ENCODE data around the gene GPR75.

The GPR75 gene

DNA sequence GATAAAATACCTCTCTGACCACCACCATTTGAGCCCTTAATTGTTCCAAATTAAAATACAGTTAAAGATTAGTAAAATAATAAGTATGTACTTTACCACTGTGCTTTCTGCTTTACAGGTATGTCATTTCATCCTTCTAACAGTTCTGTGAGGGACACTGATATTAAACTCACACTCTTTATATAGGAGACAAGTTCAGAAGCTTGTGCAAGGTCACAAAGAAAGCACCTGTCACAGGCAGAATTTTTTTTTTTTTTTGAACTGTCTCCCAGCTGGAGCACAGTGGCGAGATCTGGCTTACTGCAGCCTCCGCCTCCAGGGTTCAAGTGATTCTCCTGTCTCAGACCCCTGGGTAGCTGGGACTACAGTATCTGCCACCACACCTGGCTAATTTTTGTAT is 21.6 kb upstream of the GPR75 start:
- DNase-seq (ENCODE audit: insufficient read length, low spot score) (no peak), FAIRE-seq (no peak)
- TF ChIP-seq SPI1 (IDR thresholded peaks at IDR 0.05; ENCODE audit: low read depth, low read length) (no peak), POU2F2 (IDR thresholded peaks at IDR 0.05; ENCODE audit: low read depth, low read length) (no peak), PAX5 (IDR thresholded peaks at IDR 0.05; ENCODE audit: insufficient read depth, low read length, severe bottlenecking) (no peak), POLR2A (IDR thresholded peaks at IDR 0.05; ENCODE audit: low read depth, low read length) (no peak), TAF1 (IDR thresholded peaks at IDR 0.05; ENCODE audit: low read depth, low read length) (no peak)

DNA sequence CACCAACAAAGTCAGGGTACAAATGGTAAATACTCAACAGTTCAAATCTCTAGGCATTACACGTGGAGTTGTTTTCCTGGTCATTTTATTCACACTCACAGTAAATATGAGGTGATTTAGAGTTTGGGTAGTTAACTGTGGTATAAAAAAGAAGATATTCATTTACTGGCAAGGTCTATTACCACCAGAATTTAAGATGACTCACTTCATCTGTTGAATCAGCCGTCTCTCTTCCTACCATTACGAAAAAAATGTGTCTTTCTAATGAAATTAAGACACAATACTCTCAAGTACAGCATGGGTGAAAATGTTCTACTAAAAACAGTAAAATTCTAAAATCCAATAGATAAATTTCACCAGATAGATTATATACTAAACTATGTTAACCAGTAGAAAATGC is 21.0 kb upstream of the GPR75 start:
- TF ChIP-seq POU2F2 (IDR thresholded peaks at IDR 0.05; ENCODE audit: low read depth, low read length) (no peak), PAX5 (IDR thresholded peaks at IDR 0.05; ENCODE audit: insufficient read depth, low read length, severe bottlenecking) (no peak), POLR2A (IDR thresholded peaks at IDR 0.05; ENCODE audit: low read depth, low read length) (no peak), TAF1 (IDR thresholded peaks at IDR 0.05; ENCODE audit: low read depth, low read length) (no peak), POLR2AphosphoS5 (IDR thresholded peaks at IDR 0.05; ENCODE audit: low read depth, low read length) (no peak), SPI1 (IDR thresholded peaks at IDR 0.05; ENCODE audit: low read depth, low read length) (no peak)
- no peak for FAIRE-seq
- no peak for DNase-seq (ENCODE audit: insufficient read length, low spot score)

DNA sequence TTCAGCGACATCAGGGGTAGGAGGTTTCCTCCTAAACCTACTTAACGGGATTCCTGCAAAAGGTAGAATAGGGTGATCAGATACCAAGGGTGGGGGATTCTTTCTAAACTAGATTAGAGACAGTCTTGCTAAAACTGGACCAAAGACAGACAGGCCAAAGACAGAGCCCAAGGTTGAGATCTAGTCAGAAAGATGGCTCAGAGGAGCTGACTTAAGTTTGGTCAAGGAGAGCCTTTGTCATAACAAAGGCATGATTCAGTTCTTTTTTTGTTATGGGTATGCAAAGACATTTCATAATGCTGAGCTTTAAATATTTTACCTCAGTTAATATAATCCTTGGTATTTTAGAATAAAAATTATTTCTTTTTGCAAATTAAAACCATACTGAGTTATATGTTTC is 17.8 kb upstream of the GPR75 start:
- FAIRE-seq (no peak), DNase-seq (ENCODE audit: insufficient read length, low spot score) (no peak)
- TF ChIP-seq POU2F2 (IDR thresholded peaks at IDR 0.05; ENCODE audit: low read depth, low read length) (no peak), TAF1 (IDR thresholded peaks at IDR 0.05; ENCODE audit: low read depth, low read length) (no peak), SPI1 (IDR thresholded peaks at IDR 0.05; ENCODE audit: low read depth, low read length) (no peak), PAX5 (IDR thresholded peaks at IDR 0.05; ENCODE audit: insufficient read depth, low read length, severe bottlenecking) (no peak), POLR2AphosphoS5 (IDR thresholded peaks at IDR 0.05; ENCODE audit: low read depth, low read length) (no peak), POLR2A (IDR thresholded peaks at IDR 0.05; ENCODE audit: low read depth, low read length) (no peak)

DNA sequence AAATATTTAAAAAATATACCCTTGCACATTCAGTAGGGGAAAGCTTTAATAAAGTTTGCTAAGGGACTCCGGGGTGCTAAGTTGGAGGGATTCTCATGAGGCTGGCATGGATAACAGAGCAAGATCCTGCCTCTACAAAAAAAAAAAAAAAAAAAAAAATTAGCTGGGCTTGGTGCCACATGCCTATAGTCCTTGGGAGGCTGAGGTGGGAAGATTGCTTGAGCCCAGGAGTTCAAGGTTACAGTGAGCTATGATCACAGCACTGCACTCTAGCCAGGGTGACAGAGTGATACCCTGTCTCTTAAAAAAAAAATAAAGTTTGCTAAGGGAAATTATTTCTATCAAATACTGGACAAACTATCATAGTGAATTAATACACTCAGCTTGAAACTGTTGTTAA is 17.3 kb upstream of the GPR75 start:
- TF ChIP-seq PAX5 (IDR thresholded peaks at IDR 0.05; ENCODE audit: insufficient read depth, low read length, severe bottlenecking) = no peak
- TF ChIP-seq POLR2A (IDR thresholded peaks at IDR 0.05; ENCODE audit: low read depth, low read length) = no peak
- TF ChIP-seq POLR2AphosphoS5 (IDR thresholded peaks at IDR 0.05; ENCODE audit: low read depth, low read length) = no peak
- TF ChIP-seq SPI1 (IDR thresholded peaks at IDR 0.05; ENCODE audit: low read depth, low read length) = no peak
- no peak for TF ChIP-seq POU2F2 (IDR thresholded peaks at IDR 0.05; ENCODE audit: low read depth, low read length)
- no peak for TF ChIP-seq TAF1 (IDR thresholded peaks at IDR 0.05; ENCODE audit: low read depth, low read length)
- FAIRE-seq (no peak), DNase-seq (ENCODE audit: insufficient read length, low spot score) (no peak)

DNA sequence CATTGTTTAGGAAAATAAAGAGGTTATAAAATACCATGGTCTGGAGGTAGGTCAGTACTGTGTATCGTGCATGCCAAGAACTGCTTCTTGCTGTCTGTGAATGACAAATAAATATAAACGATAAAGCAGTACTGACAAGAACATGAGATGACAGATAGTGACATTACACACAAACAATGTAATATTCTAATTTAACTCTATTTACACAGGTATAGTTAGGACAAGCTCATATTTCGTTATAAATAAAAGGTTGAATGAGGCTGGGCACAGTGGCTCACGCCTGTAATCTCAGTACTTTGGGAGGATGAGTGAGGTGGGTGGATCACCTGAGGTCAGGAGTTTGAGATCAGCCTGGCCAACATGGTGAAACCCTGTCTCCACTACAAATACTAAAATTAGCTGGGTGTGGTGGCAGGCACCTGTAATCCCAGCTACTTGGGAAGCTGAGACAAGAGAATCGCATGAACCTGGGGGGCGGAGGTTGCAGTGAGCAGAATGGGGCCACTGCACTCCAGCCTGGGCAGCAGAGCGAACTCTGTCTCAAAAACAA is 14.7 kb upstream of the GPR75 start:
- TF ChIP-seq POLR2A (IDR thresholded peaks at IDR 0.05; ENCODE audit: low read depth, low read length) = no peak
- no peak for TF ChIP-seq SPI1 (IDR thresholded peaks at IDR 0.05; ENCODE audit: low read depth, low read length)
- TF ChIP-seq TAF1 (IDR thresholded peaks at IDR 0.05; ENCODE audit: low read depth, low read length) = no peak
- no peak for TF ChIP-seq POLR2AphosphoS5 (IDR thresholded peaks at IDR 0.05; ENCODE audit: low read depth, low read length)
- TF ChIP-seq PAX5 (IDR thresholded peaks at IDR 0.05; ENCODE audit: insufficient read depth, low read length, severe bottlenecking) = no peak
- TF ChIP-seq POU2F2 (IDR thresholded peaks at IDR 0.05; ENCODE audit: low read depth, low read length) = no peak
- FAIRE-seq = no peak
- no peak for DNase-seq (ENCODE audit: insufficient read length, low spot score)

DNA sequence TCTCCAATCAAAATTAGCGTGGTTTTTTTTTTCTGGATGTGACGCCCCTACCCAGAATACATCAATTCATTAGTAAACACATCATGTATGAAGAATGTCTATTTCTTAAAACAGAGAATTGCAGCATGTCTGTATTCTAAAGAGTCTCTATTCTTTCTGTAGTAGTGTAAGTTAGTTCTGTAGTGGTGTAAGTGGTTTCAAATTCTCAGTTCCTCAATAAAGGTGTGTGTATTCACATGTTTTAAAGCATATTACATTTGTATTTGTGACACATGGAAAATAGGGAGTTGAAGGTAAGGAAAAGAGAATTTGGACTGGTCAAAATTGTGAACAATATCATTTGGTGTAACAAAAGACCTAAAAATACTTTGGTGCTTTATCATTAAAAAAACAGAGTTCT is 8.0 kb upstream of the GPR75 start:
- no peak for FAIRE-seq
- no peak for DNase-seq (ENCODE audit: insufficient read length, low spot score)
- TF ChIP-seq SPI1 (IDR thresholded peaks at IDR 0.05; ENCODE audit: low read depth, low read length) (peak; percentile 38; the same call in 1 of the 2 replicates), POLR2A (IDR thresholded peaks at IDR 0.05; ENCODE audit: low read depth, low read length) (no peak), POU2F2 (IDR thresholded peaks at IDR 0.05; ENCODE audit: low read depth, low read length) (no peak), PAX5 (IDR thresholded peaks at IDR 0.05; ENCODE audit: insufficient read depth, low read length, severe bottlenecking) (no peak), POLR2AphosphoS5 (IDR thresholded peaks at IDR 0.05; ENCODE audit: low read depth, low read length) (no peak)

DNA sequence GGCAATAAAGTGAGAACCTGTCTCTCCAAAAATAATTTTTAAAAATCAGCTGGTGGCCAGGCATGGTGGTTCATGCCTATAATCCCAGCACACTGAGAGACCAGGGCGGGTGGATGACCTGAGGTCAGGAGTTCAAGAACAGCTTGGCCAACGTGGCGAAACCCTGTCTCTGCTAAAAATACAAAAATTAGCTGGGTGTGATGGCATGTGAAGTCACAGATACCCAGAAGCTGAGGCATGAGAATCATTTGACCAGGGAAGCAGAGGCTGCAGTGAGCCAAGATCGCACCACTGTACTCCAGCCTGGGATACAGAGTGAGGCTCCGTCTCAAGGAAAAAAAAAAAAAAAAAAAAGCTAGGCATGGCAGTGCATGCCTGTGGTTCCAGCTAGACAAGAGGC is 7.4 kb upstream of the GPR75 start:
- FAIRE-seq (no peak), DNase-seq (ENCODE audit: insufficient read length, low spot score) (no peak)
- TF ChIP-seq PAX5 (IDR thresholded peaks at IDR 0.05; ENCODE audit: insufficient read depth, low read length, severe bottlenecking) = no peak
- no peak for TF ChIP-seq POLR2AphosphoS5 (IDR thresholded peaks at IDR 0.05; ENCODE audit: low read depth, low read length)
- no peak for TF ChIP-seq SPI1 (IDR thresholded peaks at IDR 0.05; ENCODE audit: low read depth, low read length)
- TF ChIP-seq TAF1 (IDR thresholded peaks at IDR 0.05; ENCODE audit: low read depth, low read length) = no peak
- no peak for TF ChIP-seq POU2F2 (IDR thresholded peaks at IDR 0.05; ENCODE audit: low read depth, low read length)
- no peak for TF ChIP-seq POLR2A (IDR thresholded peaks at IDR 0.05; ENCODE audit: low read depth, low read length)

DNA sequence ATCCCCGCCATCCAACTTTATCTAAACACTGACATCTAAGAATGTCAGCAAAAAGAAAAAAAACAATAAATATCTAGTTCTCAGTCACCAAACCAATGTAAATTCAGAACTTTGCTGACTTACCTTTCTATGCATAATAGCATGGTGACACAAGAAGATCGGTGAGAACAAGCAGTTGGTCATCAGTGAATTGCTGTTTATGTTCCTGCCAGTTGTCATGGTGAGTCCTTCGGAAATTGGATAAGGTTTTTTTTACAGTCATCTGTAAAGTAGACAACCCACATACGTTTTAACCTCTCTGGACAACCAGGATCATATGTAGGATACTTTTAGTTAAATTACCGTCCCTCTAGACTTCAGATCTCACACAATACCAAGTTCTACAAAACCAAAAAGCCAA is 6.2 kb upstream of the GPR75 start:
- no peak for DNase-seq (ENCODE audit: insufficient read length, low spot score)
- FAIRE-seq = no peak
- TF ChIP-seq PAX5 (IDR thresholded peaks at IDR 0.05; ENCODE audit: insufficient read depth, low read length, severe bottlenecking) (no peak), POLR2AphosphoS5 (IDR thresholded peaks at IDR 0.05; ENCODE audit: low read depth, low read length) (no peak), TAF1 (IDR thresholded peaks at IDR 0.05; ENCODE audit: low read depth, low read length) (no peak), POLR2A (IDR thresholded peaks at IDR 0.05; ENCODE audit: low read depth, low read length) (no peak), SPI1 (IDR thresholded peaks at IDR 0.05; ENCODE audit: low read depth, low read length) (no peak), POU2F2 (IDR thresholded peaks at IDR 0.05; ENCODE audit: low read depth, low read length) (no peak)

DNA sequence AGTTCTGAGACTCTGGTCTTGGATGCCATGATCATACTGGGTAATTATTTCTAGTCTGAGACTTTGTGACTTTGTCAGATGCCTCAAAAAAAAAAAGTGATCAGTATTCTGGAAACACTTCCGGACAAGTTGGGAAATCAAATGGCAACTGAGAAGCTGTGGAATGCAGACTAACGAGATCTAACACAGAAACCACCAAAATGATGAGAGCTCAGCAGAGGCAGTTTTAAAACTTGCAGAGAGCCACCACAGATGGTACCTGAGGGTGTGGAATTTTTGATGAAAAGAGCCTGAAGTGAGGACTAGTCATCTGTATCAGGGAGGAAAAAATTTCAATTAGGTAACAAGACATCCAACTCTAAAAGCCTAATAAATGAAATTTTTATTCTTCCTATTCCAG is 5.5 kb upstream of the GPR75 start:
- no peak for FAIRE-seq
- TF ChIP-seq POLR2AphosphoS5 (IDR thresholded peaks at IDR 0.05; ENCODE audit: low read depth, low read length) = no peak
- no peak for TF ChIP-seq POLR2A (IDR thresholded peaks at IDR 0.05; ENCODE audit: low read depth, low read length)
- no peak for TF ChIP-seq SPI1 (IDR thresholded peaks at IDR 0.05; ENCODE audit: low read depth, low read length)
- no peak for TF ChIP-seq PAX5 (IDR thresholded peaks at IDR 0.05; ENCODE audit: insufficient read depth, low read length, severe bottlenecking)
- no peak for TF ChIP-seq TAF1 (IDR thresholded peaks at IDR 0.05; ENCODE audit: low read depth, low read length)
- no peak for TF ChIP-seq POU2F2 (IDR thresholded peaks at IDR 0.05; ENCODE audit: low read depth, low read length)
- no peak for DNase-seq (ENCODE audit: insufficient read length, low spot score)

Measured in GM12891 (cell line).